NCI-H526 (cell line): ENCODE results near the gene ABCC1.
"Not testable (repeated sequence)": the region's sequence is repeated elsewhere in the genome, so short reads cannot be mapped to it uniquely, and the experiment has no call there.

Experiments
- DNase-seq, 2 experiments: peaks; one replicate each; lab custom pipeline; 2025; lab: John Stamatoyannopoulos, UW

Gene ABCC1

DNA sequence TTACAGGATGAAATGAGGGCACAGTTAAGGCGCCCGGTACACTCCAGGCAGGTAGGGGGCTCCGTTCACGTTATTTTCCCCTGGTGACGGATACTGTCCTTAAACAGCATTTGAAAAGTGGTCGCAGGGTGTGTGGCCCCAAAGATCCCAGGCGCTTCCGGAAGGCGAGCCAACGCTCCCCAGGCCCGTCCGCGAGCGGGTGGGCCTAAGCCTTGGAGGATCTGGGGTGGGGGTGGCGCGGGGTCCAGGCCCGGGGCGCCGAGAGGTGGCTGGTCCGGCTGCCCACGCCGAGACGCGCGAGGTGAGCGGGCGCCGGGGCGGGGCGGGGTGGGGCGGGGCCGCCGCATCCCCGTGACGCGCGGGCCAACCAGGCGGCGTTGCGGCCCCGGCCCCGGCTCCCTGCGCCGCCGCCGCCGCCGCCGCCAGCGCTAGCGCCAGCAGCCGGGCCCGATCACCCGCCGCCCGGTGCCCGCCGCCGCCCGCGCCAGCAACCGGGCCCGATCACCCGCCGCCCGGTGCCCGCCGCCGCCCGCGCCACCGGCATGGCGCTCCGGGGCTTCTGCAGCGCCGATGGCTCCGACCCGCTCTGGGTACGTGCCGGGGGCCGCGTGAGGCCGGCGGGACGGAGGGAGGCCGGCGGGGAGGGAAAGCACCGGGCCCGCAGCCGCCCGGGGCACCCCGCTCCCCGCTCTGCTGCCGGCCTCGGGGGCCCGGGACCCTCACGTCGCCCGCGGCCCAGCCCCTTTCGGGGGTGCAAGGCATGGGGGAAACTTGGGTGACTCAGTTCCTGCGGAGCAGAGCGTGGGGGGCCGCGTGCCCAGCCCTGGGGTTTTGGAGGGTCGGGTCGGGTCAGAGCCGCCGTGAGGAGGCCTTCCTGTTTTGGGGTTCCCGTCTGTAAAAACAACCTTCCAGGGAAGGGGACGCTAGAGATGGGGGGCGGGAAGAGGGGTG, at the start of gene ABCC1:
TSS of gene ABCC1 (plus strand) at position 407 of the 951 bp plus-strand sequence. CDS start at position 543, 136 bp downstream.
- DNase-seq = peak; percentile 17 to 68

DNA sequence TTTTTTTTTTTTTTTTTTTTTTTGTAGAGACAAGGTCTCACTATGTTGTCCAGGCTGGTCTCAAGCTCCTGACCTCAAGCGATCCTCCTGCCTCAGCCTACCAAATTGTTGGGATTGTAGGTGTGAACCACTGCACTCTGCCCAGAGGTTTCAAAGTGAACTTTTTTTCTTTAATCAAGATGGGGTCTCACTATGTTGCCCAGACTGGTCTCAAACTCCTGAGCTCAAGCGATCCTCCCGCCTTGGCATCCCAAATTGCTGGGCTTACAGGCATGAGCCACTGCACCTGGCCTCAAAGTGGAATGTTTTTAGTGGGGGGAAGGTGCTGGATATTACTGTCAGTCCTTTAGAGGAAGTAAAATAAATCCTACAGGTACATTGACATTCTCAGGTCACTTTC, 49.1 kb upstream of the ABCC1 start:
- DNase-seq = no peak

- no peak for DNase-seq
Measured at GRCh38 chr16:15900901-15901500, 48.4 kb upstream of the ABCC1 start.

DNA sequence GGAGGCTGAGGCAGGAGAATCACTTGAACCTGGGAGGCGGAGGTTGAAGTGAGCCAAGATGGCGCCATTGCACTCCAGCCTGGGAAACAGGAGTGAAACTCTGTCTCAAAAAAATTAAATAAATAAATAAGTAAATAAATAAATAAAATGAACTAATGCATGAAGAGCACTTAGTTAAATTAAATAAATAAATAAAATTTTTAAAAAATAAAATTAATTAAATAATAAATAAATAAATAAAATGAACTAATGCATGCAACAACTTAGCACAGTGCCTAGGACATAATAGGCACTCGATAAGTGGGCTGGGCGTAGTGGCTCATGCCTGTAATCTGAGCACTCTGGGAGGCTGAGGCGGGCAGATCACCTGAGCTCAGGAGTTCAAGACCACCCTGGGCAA, 45.5 kb upstream of the ABCC1 start:
- no peak for DNase-seq

GRCh38 chr16:15906439-15906838, 43.0 kb upstream of the ABCC1 start:
- DNase-seq = no peak

GRCh38 chr16:15907863-15908478, 41.4 kb upstream of the ABCC1 start:
- peak; percentile 71 to 79 for DNase-seq

DNA sequence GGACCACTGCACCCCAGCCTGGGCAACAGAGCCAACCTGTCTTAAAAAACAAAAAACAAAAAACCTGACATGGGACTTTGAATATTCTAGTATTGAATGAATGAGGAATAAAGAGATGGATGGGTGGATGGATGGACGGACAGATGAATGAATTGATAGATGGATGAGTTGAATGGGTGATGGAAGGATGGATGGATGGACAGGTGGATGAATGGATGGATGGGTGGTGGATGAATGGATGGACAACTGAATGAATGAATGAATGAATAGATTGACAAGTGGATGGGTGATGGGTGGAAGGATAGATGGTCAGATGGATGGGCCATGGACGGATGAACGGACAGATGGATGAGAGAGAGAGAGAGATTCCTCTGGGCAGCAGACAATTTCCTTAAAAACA, 38.2 kb upstream of the ABCC1 start:
- no peak for DNase-seq

- DNase-seq = peak in 1 of 2 experiments; percentile 17
Measured at GRCh38 chr16:15913046-15913698, 36.2 kb upstream of the ABCC1 start.

DNA sequence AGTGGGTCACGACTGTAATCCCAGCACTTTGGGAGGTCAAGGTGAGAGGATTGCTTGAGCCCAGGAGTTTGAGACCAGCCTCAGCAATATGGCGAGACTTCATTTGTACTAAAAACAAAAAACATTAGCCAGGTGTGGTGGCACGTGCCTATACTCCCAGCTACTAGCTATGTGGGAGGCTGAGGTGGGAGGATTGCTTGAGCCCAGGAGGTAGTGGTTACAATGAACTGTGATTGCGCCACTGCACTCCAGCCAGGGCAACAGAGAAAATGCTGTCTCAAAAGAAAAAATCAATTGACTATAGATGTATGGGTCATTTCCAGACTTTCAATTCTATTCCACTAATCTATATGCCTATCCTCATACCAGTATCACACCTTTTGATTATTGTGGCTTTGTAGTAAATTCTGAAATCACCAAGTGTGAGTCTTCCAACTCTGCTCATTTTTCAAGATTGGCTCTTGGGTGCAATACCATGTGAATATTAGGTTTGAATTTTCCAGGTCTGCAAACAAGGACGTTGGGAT, 33.8 kb upstream of the ABCC1 start:
- no peak for DNase-seq

- DNase-seq = no peak
Measured at GRCh38 chr16:15916323-15916722, 33.1 kb upstream of the ABCC1 start.

DNA sequence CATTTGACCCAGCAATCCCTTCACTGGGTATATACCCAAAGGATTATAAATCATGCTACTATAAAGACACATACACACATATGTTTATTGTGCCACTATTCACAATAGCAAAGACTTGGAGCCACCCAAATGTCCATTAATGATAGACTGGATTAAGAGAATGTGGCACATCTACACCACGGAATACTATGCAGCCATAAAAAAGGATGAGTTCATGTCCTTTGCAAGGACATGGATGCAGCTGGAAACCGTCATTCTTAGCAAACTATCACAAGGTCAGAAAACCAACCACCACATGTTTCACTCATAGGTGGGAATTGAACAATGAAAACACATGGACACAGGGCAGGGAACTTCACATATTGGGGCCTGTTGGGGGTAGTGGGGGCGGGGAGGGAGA, 31.1 kb upstream of the ABCC1 start:
- not testable (repeated sequence) for DNase-seq

- DNase-seq = no peak
Measured at GRCh38 chr16:15919331-15919730, 30.1 kb upstream of the ABCC1 start.

DNA sequence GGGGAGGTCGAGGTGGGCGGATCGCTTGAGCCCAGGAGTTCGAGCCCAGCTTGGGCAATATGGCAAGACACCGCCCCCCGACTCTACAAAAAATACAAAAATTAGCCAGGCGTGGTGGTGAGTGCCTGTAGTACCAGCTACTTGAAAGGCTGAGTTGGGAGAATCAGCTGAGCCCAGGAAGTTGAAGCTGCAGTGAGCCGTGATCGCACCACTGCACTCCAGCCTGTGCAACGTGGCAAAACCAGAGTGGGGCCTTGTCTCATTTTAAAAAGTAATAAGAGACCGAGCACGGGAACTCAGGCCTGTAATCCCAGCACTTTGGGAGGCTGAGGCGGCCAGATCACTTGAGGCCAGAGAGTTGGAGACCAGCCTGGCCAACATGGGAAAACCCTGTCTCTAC, 24.4 kb upstream of the ABCC1 start:
- DNase-seq = no peak

DNA sequence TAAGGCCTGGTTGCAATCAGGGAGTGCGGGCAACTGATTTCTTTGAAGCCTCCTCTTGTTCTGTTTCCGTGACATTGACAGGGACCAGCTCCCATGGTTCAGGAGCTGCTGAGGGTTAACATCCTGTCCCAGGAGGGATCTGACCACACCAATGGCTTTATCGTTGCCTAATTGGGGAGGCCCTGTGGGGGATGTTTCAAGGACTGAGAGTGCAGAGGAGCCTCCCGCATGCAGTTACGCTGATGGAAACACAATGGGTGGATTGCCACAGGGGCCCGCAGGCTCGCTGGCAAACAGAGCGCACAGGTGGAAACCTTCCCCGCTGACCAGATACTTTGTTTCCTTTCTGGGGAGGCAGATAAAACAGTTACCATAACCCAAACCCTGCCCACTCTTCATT, 23.8 kb upstream of the ABCC1 start:
- DNase-seq = no peak

GRCh38 chr16:15928261-15929104, 20.9 kb upstream of the ABCC1 start:
- DNase-seq = no peak

GRCh38 chr16:15932939-15933338, 16.5 kb upstream of the ABCC1 start:
- DNase-seq = no peak

- DNase-seq = no peak
Measured at GRCh38 chr16:15933781-15934180, 15.6 kb upstream of the ABCC1 start.

DNA sequence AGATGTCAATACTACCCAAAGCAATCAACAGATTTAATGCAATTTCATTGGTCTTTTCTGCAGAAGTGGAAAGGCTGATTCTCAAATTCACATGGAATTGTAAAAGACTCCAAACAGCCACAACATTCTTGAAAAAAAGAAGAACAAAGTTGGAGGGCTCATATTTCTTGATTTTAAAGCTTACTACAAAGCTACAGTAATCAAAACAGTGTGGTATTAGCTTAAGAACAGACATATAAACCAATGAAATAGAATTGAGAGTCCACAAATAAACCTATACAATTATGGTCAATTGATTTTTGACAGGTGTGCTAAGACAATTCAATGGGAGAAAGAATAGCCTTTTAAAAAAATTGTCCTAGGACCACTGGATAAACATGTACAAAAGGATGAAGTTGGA, 14.4 kb upstream of the ABCC1 start:
- no peak for DNase-seq

DNA sequence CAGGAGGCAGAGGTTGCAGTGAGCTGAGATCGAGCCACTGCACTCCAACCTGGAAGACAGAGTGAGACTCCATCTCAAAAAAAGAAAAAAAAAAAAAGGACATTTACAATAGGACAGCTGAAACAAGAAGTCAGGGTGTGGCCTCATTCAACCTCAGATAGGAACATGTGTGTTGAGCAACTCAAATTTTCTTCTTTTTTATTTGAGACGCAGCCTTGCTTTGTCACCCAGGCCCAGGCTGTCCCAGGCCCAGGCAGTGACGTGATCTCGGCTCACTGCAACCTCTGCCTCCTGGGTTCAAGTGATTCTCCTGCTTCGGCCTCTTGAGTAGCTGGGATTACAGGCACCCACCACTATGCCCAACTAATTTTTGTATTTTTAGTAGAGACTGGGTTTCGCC, 12.6 kb upstream of the ABCC1 start:
- not testable (repeated sequence) for DNase-seq

DNA sequence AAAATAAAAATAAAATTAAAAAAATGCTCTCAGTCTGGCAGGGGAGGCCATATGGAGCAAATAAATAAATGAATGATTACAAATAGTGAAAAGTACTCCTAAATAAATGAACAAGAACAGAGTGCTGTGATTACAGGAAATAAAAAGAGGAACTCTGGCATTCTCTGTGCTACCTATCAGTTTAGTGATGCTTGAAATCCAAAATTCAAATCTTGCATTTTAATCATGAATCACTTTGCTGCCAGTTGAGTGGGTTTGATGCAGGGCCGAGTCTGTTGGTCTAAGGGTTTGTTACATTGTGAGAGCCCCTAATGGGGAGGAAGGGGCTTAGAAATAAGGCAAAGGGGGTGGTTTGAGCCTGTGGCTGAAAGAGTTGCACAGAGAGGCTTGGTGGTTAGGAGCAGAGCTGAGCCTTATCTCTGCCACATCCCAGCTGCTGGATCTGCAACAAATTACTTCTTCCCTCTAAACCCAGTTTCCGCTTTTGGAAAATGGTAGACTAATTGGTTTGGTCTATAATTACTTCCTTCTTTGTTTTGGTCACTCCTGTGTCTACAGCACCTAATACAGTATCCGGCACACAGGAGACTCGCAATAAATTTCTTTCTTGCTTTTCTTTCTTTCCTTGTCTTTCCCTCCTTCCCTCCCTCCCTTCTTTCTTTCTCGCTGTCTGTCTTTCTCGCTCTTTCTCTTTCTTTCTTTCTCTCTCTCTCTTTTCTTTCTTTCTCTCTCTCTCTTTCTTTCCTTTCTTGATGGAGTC, 6.3 kb upstream of the ABCC1 start:
- no peak for DNase-seq
